Naive B cell (primary cell): ENCODE results near the gene IP6K1. TPM values are rescaled to one million over a fixed set of nuclear protein-coding genes. Genes with fewer than 3 reads are reported as not detected.
A peak's percentile ranks its signal among the peaks of the same experiment; 100 is the strongest.
"Not testable (repeated sequence)": the region's sequence is repeated elsewhere in the genome, so short reads cannot be mapped to it uniquely, and the experiment has no call there.

Experiments used
- ATAC-seq, 2 donors: fragments of 150-1000 bp; cut with Tn5 transposase; 2 replicates each; pipeline ENCODE4 v1.10.0; 2021; ENCODE audit warnings: low read depth in 2 of 2, mild to moderate bottlenecking in 2 of 2, moderate library complexity in 2 of 2
- DNase-seq: peaks from one replicate; pipeline ENCODE4 v3.0.0; 2022
- H3K27ac Mint-ChIP-seq, 6 donors: one replicate each; pipeline ENCODE4 v1.8.0; 2020 to 2022; ENCODE audit warnings: mild to moderate bottlenecking in 6 of 6, mixed read lengths in 6 of 6, moderate library complexity in 5 of 6, inconsistent platforms in 2 of 6
- H3K27me3 Mint-ChIP-seq, 3 donors: one replicate each; pipeline ENCODE4 v1.8.0; 2021 to 2022; ENCODE audit warnings: mixed read lengths in 3 of 3, mild to moderate bottlenecking in 1 of 3
- H3K36me3 Mint-ChIP-seq, 2 donors: one replicate each; pipeline ENCODE4 v1.8.0; 2020 to 2022; ENCODE audit warnings: mixed read lengths in 2 of 2, inconsistent platforms in 1 of 2, mild to moderate bottlenecking in 1 of 2
- H3K4me1 Mint-ChIP-seq, 3 donors: one replicate each; pipeline ENCODE4 v1.8.0; 2020 to 2022; ENCODE audit warnings: mixed read lengths in 3 of 3, inconsistent platforms in 1 of 3, mild to moderate bottlenecking in 1 of 3, moderate library complexity in 1 of 3
- H3K4me3 Mint-ChIP-seq, 8 donors: one replicate each; pipeline ENCODE4 v1.8.0; 2020 to 2022; ENCODE audit warnings: mild to moderate bottlenecking in 8 of 8, mixed read lengths in 8 of 8, moderate library complexity in 8 of 8, inconsistent platforms in 2 of 8
- H3K9me3 Mint-ChIP-seq, 7 donors: one replicate each; pipeline ENCODE4 v1.8.0; 2020 to 2022; ENCODE audit warnings: mixed read lengths in 7 of 7, mild to moderate bottlenecking in 5 of 7, inconsistent platforms in 2 of 7, moderate library complexity in 1 of 7
- polyA plus RNA-seq, 6 donors: library from polyadenylated mRNA; unstranded; fragments of 300-500 nt; fragmentation: Illumina TruSeq; gene quantifications; one replicate each; pipeline ENCODE4 v1.2.3, GENCODE V29; 2021; ENCODE audit warnings: low read depth in 6 of 6

Gene IP6K1
- polyA plus RNA-seq = 10 to 100 TPM; 16.2 to 23.9 (median 21.3) TPM

- no peaks in the 10 kb centered on the region for H3K36me3 Mint-ChIP-seq
- peaks cover 0 to 5% (median 0%) of the 10 kb centered on the region in 3 donors for H3K27me3 Mint-ChIP-seq
- ATAC-seq = peak; percentile 97
- peaks cover 14 to 46% (median 29%) of the 10 kb centered on the region in 3 donors for H3K4me1 Mint-ChIP-seq
- peak; percentile 99 for DNase-seq
- H3K9me3 Mint-ChIP-seq = no peaks in the 10 kb centered on the region
- peak within 1 kb of the TSS; percentile 96 to 99 (median 98) for H3K27ac Mint-ChIP-seq
- H3K4me3 Mint-ChIP-seq = peak within 1 kb of the TSS; percentile 89 to 97 (median 94)
Measured at GRCh38 chr3:49786357-49787181, at the start of gene IP6K1. TSS of gene IP6K1 (minus strand) at chr3:49786542. CDS start at chr3:49748040, 38,502 bp downstream.

GRCh38 chr3:49831341-49831740 is 45.0 kb upstream of the IP6K1 start:
- ATAC-seq (no peak), DNase-seq (no peak)
- H3K36me3 Mint-ChIP-seq = peaks cover 4 to 7% of the 10 kb centered on the region in 2 donors
- H3K4me3 Mint-ChIP-seq = no peak overlapping the region
- H3K4me1 Mint-ChIP-seq = peaks cover 0 to 6% (median 5%) of the 10 kb centered on the region in 3 donors
- H3K9me3 Mint-ChIP-seq = no peaks in the 10 kb centered on the region
- H3K27me3 Mint-ChIP-seq = no peaks in the 10 kb centered on the region
- no peak overlapping the region for H3K27ac Mint-ChIP-seq

- DNase-seq (no peak), ATAC-seq (no peak)
- no peaks in the 10 kb centered on the region for H3K9me3 Mint-ChIP-seq
- H3K4me1 Mint-ChIP-seq = peaks cover 0 to under 1% (median 0%) of the 10 kb centered on the region in 3 donors
- peaks cover 0 to 7% of the 10 kb centered on the region in 2 donors for H3K36me3 Mint-ChIP-seq
- no peak overlapping the region for H3K4me3 Mint-ChIP-seq
- H3K27me3 Mint-ChIP-seq = no peaks in the 10 kb centered on the region
- no peak overlapping the region for H3K27ac Mint-ChIP-seq
Measured at GRCh38 chr3:49826016-49826415, 39.7 kb upstream of the IP6K1 start.

DNA sequence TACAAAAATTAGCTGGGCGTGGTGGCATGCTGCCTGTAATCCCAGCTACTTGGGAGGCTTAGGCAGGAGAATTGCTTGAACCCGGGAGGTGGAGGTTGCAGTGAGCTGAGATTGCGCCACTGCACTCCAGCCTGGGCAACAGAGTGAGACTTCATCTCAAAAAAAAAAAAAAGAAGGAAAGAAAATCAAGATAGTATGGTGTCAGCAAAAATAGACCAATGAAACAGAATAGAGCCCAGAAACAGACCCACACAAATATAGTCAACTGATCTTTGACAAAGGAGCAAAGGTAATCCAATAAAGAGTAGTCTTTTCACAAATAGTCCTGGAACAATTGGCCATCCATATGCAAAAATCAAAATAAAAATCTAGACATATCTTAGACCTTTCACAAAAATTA is 36.8 kb upstream of the IP6K1 start:
- H3K36me3 Mint-ChIP-seq, H3K9me3 Mint-ChIP-seq, H3K27me3 Mint-ChIP-seq, H3K27ac Mint-ChIP-seq, DNase-seq, ATAC-seq, H3K4me3 Mint-ChIP-seq, H3K4me1 Mint-ChIP-seq: not testable (repeated sequence)

DNA sequence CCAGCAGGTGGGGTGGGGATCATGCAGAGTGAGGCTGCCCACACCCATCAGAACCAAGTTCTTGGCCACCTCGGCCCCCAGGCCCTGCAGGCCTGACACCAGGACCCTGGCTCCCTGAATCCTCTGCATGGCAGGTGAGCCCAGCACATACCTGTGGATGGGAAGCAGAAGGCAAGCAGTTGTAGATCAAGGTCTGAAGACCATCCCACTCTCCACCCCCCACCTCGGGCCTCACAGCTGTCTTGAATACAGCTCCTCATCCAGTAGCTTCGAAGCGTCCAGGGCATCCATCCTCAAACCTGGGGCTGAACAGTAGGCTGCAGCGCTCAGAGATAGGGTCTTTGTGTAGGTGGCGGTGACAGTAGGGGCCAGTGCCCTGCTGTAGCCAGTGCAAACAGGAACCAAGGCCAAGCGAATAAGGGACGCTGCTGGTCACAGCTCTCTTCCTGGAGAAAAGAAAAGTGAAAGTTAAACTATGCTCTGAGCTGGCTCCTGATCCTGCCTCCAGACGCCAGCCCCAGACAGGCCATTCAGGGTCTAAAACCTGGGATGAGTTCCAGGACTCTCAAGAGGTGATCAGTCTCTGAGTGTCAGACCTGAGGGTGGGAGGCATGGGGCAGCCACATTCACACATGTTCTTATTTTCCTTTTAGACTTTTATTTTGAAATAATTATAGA is 27.3 kb upstream of the IP6K1 start, which contains the start of gene UBA7:
Gene UBA7 (minus strand): TSS at position 457 of the 678 bp plus-strand sequence. CDS start 166 bp downstream, at position 291.
- Mint-ChIP-seq H3K4me1 (peaks cover 27 to 60% (median 51%) of the 10 kb centered on the region in 3 donors), H3K27ac (peak within 1 kb of the TSS; percentile 93 to 98 (median 96)), H3K4me3 (peak within 1 kb of the TSS; percentile 91 to 99 (median 97)), H3K27me3 (no peaks in the 10 kb centered on the region), H3K36me3 (peaks cover 0 to 20% of the 10 kb centered on the region in 2 donors), H3K9me3 (no peaks in the 10 kb centered on the region)
- DNase-seq = peak; percentile 42
- ATAC-seq = peak; percentile 84 to 91

DNA sequence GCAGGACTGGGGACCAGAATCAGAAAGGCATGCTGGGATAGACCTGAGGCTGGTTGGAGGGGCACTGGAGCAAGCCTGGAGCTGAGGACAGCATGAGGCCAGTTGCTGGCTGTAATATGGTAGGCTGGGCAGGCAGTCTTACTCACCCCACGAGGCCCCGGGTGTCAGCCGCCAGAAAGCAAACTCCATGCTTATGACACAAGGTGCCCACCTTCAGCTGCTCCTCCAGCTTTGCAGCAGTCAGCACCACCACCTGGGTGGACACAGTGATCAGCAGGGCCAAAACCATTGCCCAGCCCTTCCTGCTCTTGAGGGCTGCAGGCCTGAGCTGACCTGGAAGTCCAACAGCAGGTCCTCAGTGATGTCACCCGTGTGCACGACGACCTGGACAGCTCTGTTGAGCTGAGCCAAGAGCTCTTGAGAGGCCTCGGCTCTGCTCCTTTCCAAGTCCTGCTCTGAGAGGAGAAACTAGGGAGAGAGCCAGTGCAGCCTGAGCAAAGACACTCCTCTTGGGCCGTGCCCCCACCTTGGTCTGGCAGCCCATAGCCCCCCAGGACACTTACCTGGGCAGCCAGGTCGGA is 26.7 kb upstream of the IP6K1 start:
- H3K36me3 Mint-ChIP-seq = peaks cover 0 to 20% of the 10 kb centered on the region in 2 donors
- H3K9me3 Mint-ChIP-seq = no peaks in the 10 kb centered on the region
- ATAC-seq (no peak), DNase-seq (no peak)
- peak overlapping the region; percentile 91 to 99 (median 97) for H3K4me3 Mint-ChIP-seq
- peaks cover 33 to 66% (median 57%) of the 10 kb centered on the region in 3 donors for H3K4me1 Mint-ChIP-seq
- H3K27ac Mint-ChIP-seq = peak overlapping the region in 5 of 6 donors; percentile 93 to 98 (median 95)
- H3K27me3 Mint-ChIP-seq = no peaks in the 10 kb centered on the region

DNA sequence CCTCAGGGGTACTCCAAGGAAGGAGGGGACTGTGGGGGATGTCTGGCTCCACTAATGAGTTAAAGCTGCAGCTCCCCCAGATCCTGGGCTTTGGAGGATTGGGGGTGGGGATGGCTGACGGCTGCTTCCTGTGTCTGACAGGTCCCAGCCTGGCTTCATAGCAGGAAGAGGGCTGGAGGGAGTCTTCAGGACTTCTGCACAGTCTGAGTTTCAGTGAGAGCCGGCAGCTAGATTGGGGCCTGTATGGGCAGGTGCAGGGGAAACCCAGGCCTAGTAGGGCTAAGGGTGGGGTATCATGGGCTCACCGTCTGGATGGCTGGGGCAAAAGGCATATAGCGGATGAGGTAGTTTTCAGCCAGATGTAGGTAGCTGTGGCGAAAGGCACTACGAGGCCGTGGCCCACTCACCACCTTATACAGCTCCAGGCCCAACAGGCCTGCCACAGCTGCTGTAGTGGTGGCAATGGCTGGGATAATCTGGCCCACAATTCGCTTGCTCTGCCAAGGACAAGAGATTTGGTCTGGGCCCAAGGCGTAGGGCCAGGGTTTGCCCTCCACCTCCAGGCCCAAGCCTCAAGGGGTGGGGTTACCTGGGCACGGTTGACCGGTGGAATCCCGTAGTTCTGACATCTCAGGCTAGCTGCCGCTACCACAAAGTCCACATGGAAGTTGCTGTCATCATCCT is 21.2 kb upstream of the IP6K1 start:
- DNase-seq = peak; percentile 61
- Mint-ChIP-seq H3K27ac (peak overlapping the region; percentile 39 to 98 (median 92)), H3K4me3 (peak overlapping the region; percentile 77 to 96 (median 88)), H3K27me3 (peaks cover 0 to 1% (median 0%) of the 10 kb centered on the region in 3 donors), H3K36me3 (peaks cover 0 to 20% of the 10 kb centered on the region in 2 donors), H3K9me3 (no peaks in the 10 kb centered on the region), H3K4me1 (peaks cover 63 to 87% (median 84%) of the 10 kb centered on the region in 3 donors)
- ATAC-seq = peak; percentile 17 to 31

GRCh38 chr3:49806850-49807249 is 20.5 kb upstream of the IP6K1 start:
- Mint-ChIP-seq H3K4me1 (peaks cover 65 to 87% (median 85%) of the 10 kb centered on the region in 3 donors), H3K9me3 (no peaks in the 10 kb centered on the region), H3K36me3 (peaks cover 0 to 20% of the 10 kb centered on the region in 2 donors), H3K4me3 (peak overlapping the region; percentile 77 to 96 (median 88)), H3K27ac (peak overlapping the region; percentile 30 to 98 (median 92)), H3K27me3 (peaks cover 0 to 9% (median under 1%) of the 10 kb centered on the region in 3 donors)
- DNase-seq (no peak), ATAC-seq (no peak)

DNA sequence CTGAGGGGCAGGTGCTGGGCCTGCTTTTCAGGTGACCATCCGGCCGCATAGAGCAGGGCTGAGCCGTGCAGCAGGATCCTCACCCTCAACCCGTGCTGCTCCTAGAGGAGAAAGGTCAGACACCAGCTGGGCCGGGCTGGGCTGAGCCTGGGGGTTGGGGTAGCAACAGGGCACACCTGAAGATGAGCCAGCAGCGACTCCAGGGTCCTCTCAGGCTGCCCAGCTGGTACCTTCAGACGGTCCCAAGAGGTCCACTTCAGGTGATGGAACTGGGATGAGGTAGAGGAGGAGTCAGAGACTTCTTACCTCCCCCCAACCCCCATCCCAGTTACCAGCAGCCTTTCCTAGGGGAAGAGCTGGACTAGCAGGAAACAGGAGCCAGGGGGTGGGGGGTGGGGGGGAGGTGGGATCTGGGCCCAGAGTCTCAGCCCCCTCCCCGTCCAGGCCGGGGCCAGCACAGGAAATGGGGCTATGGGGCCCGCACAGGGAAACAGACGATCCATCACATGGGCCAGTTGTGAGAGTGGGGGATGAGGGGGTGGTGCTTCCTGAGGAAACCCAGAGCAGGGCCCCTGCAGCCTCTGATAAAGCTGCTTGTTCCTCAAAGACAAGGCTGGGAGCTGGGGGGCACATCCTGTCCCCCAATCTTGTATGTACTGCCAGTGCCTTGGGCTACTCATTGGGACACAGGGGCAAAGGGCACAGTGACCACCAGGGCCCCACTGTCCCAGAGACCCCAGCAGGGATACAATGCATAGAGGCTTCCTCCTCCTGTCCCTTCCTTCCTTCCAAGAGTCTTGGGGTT is 19.8 kb upstream of the IP6K1 start:
- peak overlapping the region; percentile 77 to 96 (median 93) for H3K4me3 Mint-ChIP-seq
- H3K4me1 Mint-ChIP-seq = peaks cover 58 to 83% (median 80%) of the 10 kb centered on the region in 3 donors
- H3K9me3 Mint-ChIP-seq = no peaks in the 10 kb centered on the region
- ATAC-seq (no peak), DNase-seq (peak; percentile 54)
- H3K36me3 Mint-ChIP-seq = peaks cover 0 to 14% of the 10 kb centered on the region in 2 donors
- peaks cover 1 to 16% (median 8%) of the 10 kb centered on the region in 3 donors for H3K27me3 Mint-ChIP-seq
- peak overlapping the region; percentile 30 to 98 (median 96) for H3K27ac Mint-ChIP-seq

- DNase-seq (peak; percentile 76), ATAC-seq (peak; percentile 16 to 26)
- Mint-ChIP-seq H3K27me3 (peaks cover 3 to 18% (median 11%) of the 10 kb centered on the region in 3 donors), H3K9me3 (no peaks in the 10 kb centered on the region), H3K36me3 (peaks cover 0 to 10% of the 10 kb centered on the region in 2 donors), H3K4me1 (peaks cover 54 to 79% (median 75%) of the 10 kb centered on the region in 3 donors), H3K27ac (peak overlapping the region; percentile 88 to 98 (median 94)), H3K4me3 (peak overlapping the region; percentile 77 to 96 (median 93))
Measured at GRCh38 chr3:49805367-49805782, 19.0 kb upstream of the IP6K1 start.

DNA sequence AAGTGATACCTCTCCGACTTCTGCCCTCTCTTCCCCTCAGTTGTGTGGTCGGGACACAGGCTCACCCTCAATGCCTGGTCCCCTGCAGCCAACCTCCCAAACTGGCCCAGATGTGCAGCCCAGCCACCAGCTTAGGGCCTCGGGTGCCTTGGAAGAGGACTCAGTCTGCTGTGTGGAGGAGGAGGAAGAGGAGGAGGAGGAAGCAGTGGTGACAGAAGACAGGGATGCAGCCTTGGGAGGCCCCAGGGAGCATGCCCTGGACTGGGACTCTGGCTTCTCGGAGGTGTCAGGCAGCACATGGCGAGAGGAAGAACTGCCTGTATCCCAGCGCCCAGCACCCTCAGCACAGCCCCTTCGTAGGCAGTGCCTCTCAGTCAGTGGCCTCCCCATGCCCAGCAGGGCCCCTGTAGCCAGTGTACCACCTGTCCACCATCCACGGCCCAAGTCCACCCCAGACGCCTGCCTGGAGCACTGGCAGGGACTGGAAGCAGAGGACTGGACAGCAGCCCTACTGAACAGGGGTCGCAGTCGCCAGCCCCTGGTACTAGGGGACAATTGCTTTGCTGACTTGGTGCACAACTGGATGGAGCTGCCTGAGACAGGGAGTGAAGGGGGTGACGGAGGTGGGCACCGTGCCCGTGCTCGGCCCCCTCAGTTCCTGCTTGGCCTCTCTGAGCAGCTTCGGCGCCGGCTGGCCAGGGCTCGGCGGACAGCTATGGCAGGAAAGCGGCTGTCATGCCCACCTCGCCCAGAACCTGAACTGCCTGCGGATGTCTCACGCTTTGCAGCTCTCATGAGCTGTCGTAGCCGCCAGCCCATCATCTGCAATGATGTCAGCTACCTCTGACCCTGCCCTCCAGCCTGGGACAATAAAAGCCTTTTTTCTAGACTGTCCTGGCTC is 18.0 kb upstream of the IP6K1 start:
- H3K27ac Mint-ChIP-seq = peak overlapping the region; percentile 88 to 98 (median 94)
- H3K36me3 Mint-ChIP-seq = peaks cover 0 to 1% of the 10 kb centered on the region in 2 donors
- H3K4me1 Mint-ChIP-seq = peaks cover 51 to 69% (median 66%) of the 10 kb centered on the region in 3 donors
- peak; percentile 31 for DNase-seq
- no peaks in the 10 kb centered on the region for H3K9me3 Mint-ChIP-seq
- peak overlapping the region; percentile 77 to 96 (median 93) for H3K4me3 Mint-ChIP-seq
- peaks cover 3 to 18% (median 11%) of the 10 kb centered on the region in 3 donors for H3K27me3 Mint-ChIP-seq
- no peak for ATAC-seq
